HG02973 (cell line): ENCODE measurements around the gene KRTAP5-5.
"Not testable (repeated sequence)": the region's sequence is repeated elsewhere in the genome, so short reads cannot be mapped to it uniquely, and the experiment has no call there.

Experiments
- ATAC-seq: cut with Tn5 transposase; IDR thresholded peaks from one replicate; pipeline ENCODE4 v1.9.1; 2021; ENCODE audit warnings: moderate library complexity; ENCODE audit not compliant: unreplicated experiment

The KRTAP5-5 gene, protein sequence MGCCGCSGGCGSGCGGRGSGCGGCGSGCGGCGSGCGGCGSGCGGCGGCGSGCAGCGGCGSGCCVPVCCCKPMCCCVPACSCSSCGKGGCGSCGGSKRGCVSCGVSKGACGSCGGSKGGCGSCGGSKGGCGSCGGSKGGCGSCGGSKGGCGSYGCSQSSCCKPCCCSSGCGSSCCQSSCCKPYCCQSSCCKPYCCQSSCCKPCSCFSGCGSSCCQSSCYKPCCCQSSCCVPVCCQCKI

DNA sequence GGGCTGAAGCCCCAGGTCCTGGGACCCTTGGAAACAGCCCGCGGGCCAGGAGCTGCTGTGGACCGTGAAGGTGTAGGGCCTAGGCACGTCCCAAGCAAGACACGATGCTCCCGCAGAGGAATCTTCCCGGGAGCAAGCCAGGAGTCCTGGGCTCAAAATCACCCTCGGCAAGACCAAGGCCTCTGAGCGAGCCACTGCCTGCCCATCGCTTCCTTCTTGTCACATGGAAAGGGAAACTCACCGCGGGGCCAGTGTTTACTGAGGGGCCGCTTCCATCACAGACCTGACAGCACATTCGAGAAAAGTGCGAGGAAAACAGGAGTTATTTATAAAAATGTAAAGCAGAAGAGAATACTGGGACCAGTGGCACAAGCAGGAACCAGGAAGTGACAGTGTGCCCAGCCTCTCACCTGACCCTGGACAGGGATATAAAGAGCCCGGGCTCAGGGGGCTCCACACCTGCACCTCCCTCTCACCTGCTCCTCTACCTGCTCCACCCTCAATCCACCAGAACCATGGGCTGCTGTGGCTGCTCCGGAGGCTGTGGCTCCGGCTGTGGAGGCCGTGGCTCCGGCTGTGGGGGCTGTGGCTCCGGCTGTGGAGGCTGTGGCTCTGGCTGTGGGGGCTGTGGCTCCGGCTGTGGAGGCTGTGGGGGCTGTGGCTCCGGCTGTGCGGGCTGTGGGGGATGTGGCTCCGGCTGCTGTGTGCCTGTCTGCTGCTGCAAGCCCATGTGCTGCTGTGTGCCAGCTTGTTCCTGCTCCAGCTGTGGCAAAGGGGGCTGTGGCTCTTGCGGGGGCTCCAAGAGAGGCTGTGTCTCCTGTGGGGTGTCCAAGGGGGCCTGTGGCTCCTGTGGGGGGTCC lies at the start of gene KRTAP5-5:
TSS of gene KRTAP5-5 (plus strand) at position 450 of the 860 bp plus-strand sequence. CDS start at position 516, 66 bp downstream.
- no peak for ATAC-seq

DNA sequence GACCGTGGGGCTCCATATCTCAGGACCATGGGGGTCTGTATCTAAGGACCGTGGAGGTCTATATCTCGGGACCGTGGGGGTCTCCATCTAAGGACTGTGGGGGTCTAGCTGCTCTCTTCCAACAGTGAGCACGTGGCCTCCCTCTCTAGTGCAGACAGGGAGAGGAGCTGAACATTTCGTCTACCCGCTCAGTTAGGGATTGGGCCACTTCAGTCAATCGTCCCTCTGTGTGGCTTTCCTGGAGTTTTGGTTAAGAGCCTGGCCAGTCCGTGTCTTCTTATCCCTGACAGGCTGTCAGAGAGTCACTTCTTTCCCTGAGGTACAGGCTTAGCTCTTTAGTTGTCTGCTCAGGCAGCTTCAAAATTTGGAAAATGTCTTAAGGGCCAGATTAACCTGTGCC lies 47.6 kb upstream of the KRTAP5-5 start:
- ATAC-seq: no peak

DNA sequence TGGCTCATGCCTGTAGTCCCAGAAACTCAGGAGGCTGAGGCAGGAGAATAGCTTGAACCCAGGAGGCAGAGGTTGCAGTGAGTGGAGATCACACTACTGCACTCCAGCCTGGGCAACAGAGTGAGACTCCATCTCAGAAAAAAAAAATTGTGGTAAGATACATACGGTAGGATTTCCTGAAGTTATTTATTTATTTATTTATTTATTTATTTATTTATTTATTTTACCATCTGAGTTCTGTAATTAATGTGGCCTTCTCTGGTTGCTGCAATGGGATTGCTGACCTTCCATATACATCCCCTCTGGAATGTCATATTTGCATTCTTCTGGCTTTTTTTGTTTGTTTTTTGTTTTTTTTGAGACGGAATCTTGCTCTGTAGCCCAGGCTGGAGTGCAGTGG lies 46.7 kb upstream of the KRTAP5-5 start:
- ATAC-seq: not testable (repeated sequence)

DNA sequence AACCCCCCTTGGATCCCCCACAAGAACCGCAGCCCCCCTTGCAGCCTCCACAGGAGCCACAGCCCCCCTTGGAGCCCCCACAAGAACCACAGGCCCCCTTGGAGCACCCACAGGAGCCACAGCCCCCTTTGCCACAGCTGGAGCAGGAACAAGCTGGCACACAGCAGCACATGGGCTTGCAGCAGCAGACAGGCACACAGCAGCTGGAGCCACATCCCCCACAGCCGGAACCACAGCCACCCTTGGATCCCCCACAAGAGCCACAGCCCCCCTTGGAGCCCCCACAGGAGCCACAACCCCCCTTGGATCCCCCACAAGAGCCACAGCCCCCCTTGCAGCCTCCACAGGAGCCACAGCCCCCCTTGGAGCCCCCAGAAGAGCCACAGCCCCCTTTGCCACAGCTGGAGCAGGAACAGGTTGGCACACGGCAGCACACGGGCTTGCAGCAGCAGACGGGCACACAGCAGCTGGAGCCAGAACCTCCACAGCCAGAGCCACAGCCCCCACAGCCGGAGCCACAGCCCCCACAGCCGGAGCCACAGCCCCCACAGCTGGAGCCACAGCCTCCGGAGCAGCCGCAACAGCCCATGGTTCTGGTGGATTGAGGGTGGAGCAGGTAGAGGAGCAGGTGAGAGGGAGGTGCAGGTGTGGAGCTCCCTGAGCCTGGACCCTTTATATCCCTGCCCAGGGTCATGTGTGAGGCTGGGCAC lies 44.8 kb upstream of the KRTAP5-5 start, which contains the start of gene KRTAP5-1:
TSS of gene KRTAP5-1 (minus strand) at position 623 of the 710 bp plus-strand sequence. CDS start at position 589, 34 bp downstream.
- ATAC-seq: not testable (repeated sequence)

DNA sequence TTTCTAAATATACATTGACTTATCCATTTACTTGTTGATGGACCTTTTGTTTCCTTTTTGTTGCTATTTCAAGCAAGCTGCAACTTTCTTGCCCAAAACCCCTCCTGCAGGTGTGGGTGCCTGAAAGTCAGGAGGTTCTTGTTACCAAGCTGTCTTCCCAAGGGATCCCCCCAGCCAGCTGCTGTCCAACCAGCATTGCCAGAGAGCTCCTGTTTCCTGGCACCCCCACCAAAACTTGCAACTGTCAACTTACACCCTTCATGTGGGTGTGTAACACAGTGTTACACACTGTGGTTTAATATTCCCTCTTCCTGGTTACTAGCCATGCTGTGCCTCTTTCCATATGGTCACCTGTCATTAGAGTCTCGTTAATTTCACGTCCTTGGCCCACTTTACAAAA lies 42.9 kb upstream of the KRTAP5-5 start:
- ATAC-seq: no peak

DNA sequence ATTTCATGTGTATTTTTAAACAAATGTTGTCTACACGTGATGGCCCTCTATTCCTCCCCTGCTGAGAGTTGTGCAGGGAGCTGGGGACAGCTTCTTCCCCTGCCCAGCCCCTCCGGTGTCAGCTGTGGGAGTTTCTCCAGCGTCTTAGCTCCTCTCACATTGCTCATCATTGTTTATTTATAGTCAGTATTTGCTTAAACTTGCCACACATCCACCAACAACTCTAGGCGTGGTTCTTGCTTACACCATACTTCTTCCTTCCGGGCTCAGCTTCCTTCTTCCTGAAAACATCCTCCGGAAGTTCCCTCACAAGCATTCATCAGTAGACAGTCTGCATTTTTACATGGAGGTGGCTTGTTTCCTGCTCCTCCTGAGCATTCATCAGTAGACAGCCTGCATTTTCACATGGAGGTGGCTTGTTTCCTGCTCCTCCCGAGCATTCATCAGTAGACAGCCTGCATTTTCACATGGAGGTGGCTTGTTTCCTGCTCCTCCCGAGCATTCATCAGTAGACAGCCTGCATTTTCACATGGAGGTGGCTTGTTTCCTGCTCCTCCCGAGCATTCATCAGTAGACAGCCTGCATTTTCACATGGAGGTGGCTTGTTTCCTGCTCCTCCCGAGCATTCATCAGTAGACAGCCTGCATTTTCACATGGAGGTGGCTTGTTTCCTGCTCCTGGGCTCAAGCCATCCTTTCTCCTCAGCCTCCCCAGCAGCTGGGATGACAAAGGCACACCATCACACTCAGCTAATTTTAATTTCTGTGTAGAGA lies 40.2 kb upstream of the KRTAP5-5 start:
- ATAC-seq: not testable (repeated sequence)

DNA sequence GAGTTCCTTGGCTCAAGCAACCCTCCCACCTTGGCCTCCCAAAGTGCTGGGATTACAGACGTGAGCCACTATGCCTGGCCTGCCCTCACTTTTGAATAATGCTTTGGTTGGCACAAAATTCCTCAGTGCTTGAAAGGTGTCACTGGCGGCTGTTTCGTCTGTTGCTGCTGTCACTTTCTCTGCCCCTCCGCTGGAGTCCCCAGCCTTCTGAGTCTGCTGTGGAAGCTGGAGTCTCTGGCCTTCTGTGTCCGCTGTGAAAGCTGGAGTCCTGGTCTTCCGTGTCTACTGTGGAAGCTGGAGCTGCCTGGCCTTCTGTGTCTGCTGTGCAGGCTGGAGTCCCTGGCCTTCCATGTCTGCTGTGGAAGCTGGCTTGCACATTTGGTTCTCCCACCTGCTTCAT lies 39.6 kb upstream of the KRTAP5-5 start:
- ATAC-seq: no peak

DNA sequence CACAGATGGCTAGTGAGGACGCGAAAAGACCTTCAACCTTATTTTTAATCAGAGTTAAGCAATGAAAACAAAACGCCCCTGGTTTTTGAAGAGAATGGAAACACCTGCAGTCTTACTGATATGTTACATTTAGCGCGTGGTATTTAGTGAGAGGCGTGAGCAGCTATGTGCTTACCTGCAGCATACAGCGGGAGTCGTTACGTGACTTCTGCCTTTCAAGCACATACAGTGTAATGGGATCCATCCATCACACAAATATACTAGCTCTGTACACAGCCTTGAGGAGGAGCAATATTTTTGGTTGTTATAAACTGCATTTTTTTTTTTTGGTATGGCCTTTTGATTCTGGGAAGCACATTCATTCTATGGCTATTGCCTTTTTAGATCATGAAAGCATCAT lies 36.9 kb upstream of the KRTAP5-5 start:
- ATAC-seq: no peak

DNA sequence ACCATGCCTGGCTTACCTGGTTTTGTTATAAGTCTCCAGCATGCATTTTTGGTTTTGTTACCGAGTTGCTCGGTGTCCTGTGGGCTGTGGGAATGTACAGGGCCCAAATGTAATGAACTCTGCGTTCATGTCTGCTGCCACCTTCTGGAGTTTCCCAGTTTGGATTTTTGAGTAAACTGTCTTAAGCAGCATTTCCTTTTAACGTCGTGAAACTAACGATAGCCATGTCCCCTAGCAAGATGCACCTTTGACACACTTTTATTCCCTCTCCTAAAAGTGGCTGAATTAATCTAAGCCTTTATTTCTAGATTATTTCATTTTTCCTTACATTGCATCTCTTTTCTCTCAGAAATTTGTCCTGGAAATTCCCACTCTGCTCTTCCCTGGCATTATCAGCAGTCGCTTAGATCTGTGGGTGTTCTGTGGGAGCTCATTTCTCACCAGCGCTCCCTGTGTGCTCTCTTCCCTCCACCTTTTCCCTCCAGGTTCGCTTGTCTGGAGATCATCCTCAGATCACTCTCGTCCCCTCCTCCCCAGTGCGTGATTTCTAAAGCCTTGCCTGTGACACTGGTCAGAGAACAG lies 33.5 kb upstream of the KRTAP5-5 start:
- ATAC-seq: not testable (repeated sequence)

DNA sequence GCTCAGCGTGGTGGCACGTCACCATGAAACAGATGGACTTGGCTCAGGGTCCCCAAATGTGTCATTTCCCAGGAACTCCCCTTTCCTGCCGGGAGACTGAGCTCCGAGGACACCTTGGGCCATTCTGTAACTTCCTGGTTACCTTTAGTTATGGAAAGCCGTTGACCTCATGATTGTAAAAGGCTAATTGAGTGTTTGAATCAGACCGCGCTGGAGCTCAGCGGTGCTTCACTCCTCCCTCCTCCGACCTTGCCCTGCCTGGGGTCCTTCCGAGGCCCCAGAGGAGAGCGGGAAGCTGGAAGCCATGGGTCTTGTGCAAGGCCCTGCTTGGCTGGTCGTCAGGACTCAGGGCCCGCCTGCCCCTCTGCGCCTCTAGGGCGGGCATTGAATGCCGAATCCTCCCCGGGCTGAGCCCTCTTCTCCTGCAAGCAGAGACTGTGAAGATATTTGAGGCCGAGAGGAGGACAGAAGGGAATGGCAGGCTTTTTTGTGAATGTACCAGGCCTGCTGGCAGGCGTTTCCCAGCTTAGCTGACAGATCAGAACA lies 32.9 kb upstream of the KRTAP5-5 start:
- not testable (repeated sequence) for ATAC-seq

DNA sequence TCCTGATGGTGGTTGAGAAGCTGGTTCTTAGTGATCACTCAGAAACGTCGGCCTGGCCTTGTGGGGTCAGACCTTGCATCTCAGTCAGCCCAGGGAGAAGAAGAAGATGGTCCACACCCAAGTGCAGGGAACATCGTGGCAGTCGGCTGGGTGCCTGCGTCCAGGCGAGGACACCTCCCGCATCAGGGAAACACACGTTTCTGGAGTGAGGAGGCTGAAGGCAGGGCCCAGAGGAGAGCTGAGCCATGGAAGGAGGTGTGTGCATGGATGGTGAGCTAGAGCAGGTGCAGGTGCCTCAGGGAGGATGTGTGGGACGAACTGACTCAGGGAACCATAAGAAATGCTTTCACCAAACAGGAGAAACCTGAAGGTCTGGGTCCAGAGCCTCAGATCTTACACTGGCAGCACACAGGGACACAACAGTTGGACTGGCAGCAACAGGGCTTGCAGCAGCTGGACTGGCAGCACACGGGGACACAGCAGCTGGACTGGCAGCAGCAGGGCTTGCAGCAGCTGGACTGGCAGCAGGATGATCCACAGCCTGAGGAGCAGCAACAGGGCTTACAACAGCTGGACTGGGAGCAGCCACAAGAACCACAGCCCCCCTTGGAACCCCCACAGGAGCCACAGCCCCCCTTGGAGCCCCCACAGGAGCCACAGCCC lies 32.1 kb upstream of the KRTAP5-5 start:
- ATAC-seq: no peak

DNA sequence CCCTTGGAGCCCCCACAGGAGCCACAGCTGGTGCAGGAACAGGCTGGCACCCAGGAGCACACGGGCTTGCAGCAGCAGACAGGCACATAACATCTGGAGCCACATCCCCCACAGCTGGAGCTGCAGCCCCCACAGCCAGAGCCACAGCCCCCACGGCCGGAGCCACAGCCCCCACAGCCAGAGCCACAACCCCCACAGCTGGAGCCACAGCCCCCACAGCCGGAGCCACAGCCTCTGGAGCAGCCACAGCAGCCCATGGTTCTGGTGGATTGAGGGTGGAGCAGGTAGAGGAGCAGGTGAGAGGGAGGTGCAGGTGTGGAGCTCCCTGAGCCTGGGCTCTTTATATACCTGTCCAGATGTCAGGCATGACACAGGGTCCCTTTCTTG lies 31.6 kb upstream of the KRTAP5-5 start, which contains the start of gene KRTAP5-2:
TSS of gene KRTAP5-2 (minus strand) at position 301 of the 387 bp plus-strand sequence. CDS start at position 257, 44 bp downstream.
- no peak for ATAC-seq

DNA sequence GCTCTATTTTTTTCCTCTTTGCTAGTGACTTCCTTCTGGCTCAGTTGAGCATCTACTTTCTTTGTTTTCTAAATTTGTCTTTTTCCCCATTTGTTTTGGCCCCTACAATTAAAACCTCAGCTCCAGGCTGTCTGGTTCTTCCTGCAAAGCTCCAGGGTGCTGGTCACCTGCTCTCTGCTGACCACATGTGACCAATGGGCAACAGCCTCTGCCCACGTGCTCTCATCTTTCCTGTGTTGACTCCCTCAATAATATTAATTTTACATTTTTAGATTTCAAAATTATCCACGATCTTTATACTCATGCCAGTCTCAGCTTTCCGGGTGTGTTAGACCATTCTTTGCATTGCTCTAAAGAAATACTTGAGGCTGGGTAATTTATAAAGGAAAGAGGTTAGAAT lies 31.2 kb upstream of the KRTAP5-5 start:
- ATAC-seq: not testable (repeated sequence)

DNA sequence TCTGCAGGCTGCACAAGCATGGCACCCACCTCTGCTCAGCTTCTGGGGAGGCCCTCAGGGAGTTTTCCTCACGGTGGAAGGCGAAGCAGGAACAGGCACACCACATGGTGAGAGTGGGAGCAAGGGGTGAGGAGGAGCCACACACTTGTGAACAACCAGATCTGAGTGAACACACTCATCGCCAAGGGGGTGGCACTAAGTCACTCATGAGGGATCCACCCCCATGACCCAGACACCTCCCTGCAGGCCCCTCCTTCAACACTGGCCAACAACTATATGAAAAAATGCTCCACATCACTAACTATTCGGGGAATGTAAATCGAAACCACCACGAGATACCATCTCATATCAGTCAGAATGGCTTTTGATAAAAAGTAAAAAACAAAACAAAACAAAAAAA lies 30.8 kb upstream of the KRTAP5-5 start:
- no peak for ATAC-seq

DNA sequence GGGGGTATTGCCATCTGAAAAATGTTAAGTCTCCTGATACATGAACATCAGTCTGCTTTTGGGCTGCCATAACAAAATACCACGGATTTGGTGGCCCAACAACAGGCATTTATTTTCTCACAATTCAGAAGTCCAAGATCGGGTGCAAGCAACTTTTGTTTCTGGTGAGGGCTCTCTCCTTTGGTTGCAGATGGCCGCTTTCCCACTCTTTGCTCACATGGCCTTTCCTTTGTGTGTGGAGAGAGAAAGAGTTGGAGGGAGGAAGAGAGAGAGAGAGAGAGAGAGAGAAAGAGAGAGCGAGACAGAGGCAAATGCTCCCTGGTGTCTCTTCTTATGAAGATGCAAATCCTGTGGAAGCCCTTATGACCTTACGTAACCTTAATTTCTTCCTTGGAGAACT lies 28.9 kb upstream of the KRTAP5-5 start:
- no peak for ATAC-seq

DNA sequence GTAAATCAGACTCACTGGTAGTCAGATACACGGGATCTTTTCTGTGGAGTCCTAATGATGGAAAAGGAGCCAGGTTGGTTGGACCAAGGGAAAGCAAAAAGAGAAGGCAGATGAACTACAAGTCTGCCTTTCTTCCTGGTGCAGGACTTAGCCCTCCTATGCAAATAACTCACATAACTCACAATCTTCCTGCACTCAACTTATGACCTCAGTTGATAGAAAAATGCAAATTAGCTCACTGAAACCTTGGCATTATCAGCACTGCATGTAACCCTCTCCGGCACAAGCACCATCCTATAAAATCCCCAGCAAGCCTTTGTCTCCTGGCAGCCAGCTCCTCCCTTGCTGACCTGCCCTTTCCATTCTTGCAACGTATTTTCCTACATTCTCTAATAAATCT lies 27.9 kb upstream of the KRTAP5-5 start:
- not testable (repeated sequence) for ATAC-seq

DNA sequence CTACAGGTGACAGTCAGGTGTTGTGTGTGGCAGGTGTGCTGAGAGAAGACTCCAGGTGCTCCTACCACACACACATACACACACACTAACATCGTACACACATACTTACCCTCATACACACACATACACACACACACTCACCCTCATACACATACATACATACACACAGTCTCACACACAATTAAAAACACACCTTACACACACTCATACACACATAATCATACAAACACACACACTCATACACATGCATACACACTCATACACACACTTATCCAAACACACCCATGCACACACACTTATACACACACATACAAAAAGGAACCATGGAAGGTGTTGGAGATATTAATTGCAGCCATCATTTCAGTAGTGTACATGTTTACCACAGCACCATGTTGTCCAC lies 25.9 kb upstream of the KRTAP5-5 start:
- no peak for ATAC-seq

DNA sequence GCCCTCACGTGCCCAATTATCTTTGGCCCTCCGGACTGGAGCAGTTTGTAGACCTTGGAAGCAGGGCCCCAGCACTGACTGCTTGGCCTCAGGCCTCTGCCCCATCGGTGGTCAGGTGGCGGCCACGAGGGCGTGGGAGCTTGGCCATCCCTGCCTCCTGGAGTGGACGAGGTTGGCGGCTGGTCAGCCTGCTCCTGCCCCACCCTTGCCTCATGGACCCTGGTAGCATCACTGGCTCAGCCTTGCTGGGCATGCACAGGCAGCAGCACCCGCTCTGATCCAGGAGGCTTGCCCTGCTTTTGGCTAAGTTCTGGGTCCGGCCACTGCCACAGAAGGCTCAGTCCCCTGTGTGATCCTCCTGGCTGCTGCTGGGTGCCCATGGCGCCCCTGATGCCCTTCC lies 25.4 kb upstream of the KRTAP5-5 start:
- no peak for ATAC-seq

DNA sequence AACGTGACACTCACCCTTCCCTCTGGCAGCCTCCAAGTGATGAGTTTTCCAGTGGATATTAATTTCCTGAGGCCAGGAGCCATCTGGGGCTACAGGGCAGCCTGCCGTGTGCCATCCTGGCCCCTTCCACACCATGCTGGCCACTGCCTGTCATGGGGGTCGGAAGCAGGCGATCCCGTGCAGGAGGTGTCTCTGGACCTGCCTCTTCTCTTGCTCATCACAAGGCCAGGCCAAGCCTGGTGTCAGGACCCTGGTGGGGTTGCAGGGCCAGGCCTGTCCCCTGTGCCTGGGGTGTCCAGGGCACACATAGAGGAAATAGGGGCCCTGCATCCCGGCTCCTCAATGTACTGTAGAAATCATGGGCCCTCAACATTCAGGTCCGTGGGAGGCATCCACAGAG lies 24.9 kb upstream of the KRTAP5-5 start:
- ATAC-seq: no peak
